ENCODE measurements around the gene CARS2.

The CARS2 gene

DNA sequence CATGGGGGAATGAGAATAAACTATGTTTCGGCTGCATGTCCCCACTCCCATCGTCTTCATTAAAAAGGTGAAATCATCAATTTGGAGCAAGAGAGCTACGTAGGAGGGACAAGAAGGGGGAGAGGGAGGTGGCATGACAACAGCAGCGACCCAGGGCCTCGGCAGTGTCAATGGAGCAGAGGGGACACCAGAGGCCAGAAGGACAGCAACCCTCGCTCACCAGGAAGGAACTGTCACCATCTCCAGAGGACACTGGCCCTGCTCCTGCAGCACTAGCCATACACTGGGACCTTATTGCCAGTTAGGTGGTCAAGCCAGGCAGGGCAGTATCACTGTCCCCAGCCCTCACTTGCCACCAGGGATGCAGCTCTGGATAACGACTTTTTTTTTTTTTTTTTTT, 56.4 kb downstream of the CARS2 start:
- no peak overlapping the region for H3K27ac ChIP-seq
- TF ChIP-seq ZFX (IDR thresholded peaks at IDR 0.05): no peak
- TF ChIP-seq, protein P1, sequence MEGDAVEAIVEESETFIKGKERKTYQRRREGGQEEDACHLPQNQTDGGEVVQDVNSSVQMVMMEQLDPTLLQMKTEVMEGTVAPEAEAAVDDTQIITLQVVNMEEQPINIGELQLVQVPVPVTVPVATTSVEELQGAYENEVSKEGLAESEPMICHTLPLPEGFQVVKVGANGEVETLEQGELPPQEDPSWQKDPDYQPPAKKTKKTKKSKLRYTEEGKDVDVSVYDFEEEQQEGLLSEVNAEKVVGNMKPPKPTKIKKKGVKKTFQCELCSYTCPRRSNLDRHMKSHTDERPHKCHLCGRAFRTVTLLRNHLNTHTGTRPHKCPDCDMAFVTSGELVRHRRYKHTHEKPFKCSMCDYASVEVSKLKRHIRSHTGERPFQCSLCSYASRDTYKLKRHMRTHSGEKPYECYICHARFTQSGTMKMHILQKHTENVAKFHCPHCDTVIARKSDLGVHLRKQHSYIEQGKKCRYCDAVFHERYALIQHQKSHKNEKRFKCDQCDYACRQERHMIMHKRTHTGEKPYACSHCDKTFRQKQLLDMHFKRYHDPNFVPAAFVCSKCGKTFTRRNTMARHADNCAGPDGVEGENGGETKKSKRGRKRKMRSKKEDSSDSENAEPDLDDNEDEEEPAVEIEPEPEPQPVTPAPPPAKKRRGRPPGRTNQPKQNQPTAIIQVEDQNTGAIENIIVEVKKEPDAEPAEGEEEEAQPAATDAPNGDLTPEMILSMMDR (conservative IDR thresholded peaks at IDR 0.05): no peak

DNA sequence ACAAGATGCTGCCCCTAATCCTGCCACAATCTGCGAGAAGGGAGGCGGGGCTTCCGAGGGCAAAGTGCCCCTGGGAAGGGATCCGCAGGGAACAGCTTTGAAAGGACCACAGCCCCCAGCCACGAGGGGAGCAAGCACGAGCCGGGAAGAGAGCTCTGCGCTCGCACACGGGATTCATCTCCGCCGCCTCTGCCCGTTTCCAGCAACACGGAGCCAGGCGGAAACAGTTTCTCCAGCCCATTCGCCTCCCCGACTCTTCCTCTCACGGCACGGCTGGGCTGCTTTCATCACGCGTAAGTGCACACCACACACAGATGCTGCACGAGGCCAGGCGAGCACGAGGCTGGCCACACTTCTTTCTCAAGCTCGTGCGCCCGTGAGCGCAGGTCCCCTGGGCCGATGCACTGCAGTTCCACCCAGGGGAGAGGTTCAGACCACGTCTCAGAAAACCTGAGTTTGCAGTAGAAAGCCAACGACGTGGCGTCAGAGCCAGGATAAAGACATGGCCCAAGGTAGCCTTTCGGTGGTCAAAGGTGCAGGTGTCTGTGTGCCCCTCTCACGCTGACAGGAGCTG, 57.0 kb downstream of the CARS2 start:
- H3K27ac ChIP-seq: no peak overlapping the region
- TF ChIP-seq ZFX (IDR thresholded peaks at IDR 0.05): no peak
- TF ChIP-seq, protein P1 (conservative IDR thresholded peaks at IDR 0.05): no peak

DNA sequence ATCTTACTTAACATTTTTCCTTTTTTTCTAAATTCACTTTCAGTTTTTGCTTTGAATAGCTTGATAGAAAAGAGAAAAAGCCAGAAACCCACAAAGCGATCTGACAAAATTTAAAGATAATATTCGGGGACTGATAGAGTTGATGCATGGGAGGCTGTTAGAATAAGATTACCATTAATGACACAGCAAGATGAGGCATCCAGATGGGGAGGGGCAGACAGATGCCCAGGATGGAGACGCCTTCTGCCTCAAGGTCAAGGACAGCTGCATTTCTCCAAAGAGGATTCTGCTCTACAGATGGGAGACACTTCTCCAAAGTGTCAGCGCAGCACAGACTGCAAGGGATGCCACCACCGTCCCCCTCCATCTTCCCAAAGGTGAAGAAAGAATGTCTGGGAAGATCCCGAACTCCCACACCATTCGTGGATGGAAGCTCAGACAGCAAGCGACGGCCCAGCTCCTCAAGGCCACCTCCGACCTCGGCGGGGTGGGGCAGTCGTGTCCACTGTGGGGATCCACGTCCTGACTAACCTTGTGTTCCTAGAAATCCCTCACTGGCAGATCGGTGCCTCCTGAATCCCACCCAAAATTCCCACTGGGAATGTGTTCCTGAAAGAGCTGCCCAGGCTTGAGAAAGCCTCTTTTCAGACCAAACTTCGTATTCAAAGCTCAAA, 57.6 kb downstream of the CARS2 start:
- H3K27ac ChIP-seq: no peak overlapping the region
- TF ChIP-seq, protein P1 (conservative IDR thresholded peaks at IDR 0.05): no peak
- TF ChIP-seq ZFX (IDR thresholded peaks at IDR 0.05): no peak

DNA sequence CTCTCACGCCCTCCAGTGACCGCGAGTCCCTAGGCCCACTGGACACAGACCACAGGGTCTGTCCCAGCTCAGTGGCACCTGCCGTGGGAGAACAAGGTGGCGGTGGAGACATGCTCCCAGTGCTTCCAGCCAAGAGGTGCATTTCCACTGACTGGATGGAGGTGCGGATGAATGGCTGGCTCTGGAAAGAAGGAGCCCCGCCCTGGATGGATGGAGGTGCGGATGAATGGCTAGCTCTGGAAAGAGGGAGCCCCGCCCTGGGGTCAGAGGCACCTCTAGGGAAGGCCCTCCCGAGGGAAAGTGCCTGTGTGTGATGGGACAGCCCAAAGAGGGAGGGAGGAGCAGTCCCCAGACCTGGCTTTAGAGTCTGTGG, 58.6 kb downstream of the CARS2 start:
- TF ChIP-seq ZFX (IDR thresholded peaks at IDR 0.05): no peak
- TF ChIP-seq, protein P1 (conservative IDR thresholded peaks at IDR 0.05): no peak
- no peak overlapping the region for H3K27ac ChIP-seq

DNA sequence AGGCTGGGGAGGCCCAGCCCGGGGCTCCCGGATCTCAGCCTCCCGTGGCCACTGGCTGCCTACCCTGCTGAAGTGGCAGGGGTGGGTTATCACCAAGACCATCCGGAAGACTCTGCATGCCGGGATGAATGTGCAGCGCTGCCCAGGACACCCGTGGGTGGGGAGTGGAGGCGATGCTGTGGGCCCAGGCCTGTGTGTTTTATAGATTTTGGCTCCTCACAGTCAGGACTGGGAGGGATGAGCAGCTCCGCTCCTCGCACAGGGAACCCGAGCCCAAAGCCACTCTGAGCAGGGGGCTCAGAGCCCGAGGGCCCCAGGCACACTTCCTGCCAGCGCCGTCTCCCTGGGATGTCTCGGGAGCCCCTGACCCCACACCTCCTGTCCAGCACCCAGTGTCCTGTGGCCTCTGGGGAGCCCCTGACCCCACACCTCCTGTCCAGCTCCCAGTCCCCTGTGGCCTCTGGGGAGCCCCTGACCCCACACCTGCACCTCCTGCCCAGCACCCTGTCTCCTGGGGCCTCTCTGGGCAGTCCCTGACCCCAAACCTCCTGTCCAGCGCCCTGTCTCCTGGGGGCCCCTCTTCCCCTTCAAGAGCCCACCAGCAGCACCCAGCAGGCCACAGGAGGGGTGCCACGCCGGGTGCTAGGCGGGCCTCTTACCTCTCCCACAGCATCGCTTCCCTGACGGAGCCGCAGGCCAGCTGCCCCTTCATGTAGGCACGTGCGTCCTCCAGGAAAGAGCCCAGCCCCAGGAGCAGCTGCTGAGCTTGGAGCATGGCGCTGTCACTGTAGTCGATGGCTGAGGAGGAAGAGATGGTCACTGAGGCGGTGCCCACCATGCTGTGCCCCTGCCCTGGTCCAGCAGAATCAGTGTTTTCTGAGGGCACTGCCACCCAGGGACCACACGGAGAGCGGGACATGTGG, 59.2 kb downstream of the CARS2 start:
- TF ChIP-seq ZFX (IDR thresholded peaks at IDR 0.05): no peak
- TF ChIP-seq, protein P1 (conservative IDR thresholded peaks at IDR 0.05): no peak
- H3K27ac ChIP-seq: no peak overlapping the region

DNA sequence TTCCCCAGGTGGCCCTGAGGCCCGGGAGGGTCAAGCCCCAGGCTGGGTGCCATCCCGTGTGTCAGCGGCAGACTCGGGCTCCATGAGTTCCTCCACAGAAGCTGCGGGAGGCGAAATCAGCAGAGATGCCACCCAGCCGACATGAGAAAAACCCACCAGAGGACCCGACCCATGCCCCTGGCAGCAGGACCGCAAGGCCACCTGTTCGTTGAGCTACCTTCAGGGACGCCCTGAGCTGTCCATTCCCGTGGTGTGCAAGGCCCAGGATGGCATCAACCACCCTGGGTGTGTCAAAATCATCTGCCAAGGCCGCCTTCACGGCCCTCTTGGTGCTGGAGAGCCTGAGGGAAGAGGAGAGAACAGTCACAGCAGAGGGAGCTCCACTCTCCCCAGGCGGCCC, 60.2 kb downstream of the CARS2 start:
- no peak overlapping the region for H3K27ac ChIP-seq
- TF ChIP-seq ZFX (IDR thresholded peaks at IDR 0.05): no peak
- TF ChIP-seq, protein P1 (conservative IDR thresholded peaks at IDR 0.05): no peak

Data from C4-2B (cell line).